ENCODE data around the gene CMTR1.
"Not testable (repeated sequence)": the region's sequence is repeated elsewhere in the genome, so short reads cannot be mapped to it uniquely, and the experiment has no call there.

The CMTR1 gene

GRCh38 chr6:37435816-37436215 lies 2.8 kb downstream of the CMTR1 start:
- no peak overlapping the region for H3K4me3 ChIP-seq (ENCODE audit: low read depth, low read length)
- no peaks in the 10 kb centered on the region for H3K9me3 ChIP-seq (ENCODE audit: control insufficient read depth, insufficient read depth, low read length)
- no peaks in the 10 kb centered on the region for H3K27me3 ChIP-seq (ENCODE audit: control insufficient read depth, insufficient read depth, low read length)
- H3K36me3 ChIP-seq (ENCODE audit: control insufficient read depth, insufficient read depth, low read length), result peaks cover 37% of the 10 kb centered on the region
- H3K9ac ChIP-seq (ENCODE audit: low read depth, low read length), result no peak overlapping the region
- peaks cover 6% of the 10 kb centered on the region; the same call in 1 of the 2 replicates for H3K4me1 ChIP-seq (ENCODE audit: control insufficient read depth, insufficient read depth, low read length)
- H3K27ac ChIP-seq (ENCODE audit: low read depth, low read length), result no peak overlapping the region

DNA sequence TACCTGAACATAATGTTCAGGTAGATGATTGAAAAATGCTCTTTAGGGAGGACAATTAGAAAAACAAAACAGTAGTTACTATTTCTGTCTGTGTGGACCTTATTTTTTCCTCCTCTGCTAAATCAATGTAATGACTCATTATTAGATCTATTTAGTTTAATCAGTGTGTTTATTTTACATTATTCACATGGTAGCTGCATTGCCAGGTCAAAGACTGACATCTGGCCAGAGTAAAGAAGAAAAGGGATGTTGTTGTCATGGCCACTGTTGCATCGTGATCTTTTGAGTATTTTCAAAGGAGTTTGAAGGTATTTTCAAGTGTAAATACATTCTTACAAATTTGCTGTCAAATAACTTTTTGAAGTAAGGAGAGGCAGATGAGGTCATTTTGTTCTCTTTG lies 5.9 kb downstream of the CMTR1 start:
- no peaks in the 10 kb centered on the region for H3K9me3 ChIP-seq (ENCODE audit: control insufficient read depth, insufficient read depth, low read length)
- peaks cover 47% of the 10 kb centered on the region for H3K36me3 ChIP-seq (ENCODE audit: control insufficient read depth, insufficient read depth, low read length)
- H3K27ac ChIP-seq (ENCODE audit: low read depth, low read length), result peak overlapping the region; percentile 54
- peaks cover 3% of the 10 kb centered on the region; the same call in 1 of the 2 replicates for H3K4me1 ChIP-seq (ENCODE audit: control insufficient read depth, insufficient read depth, low read length)
- H3K9ac ChIP-seq (ENCODE audit: low read depth, low read length), result no peak overlapping the region
- no peak overlapping the region for H3K4me3 ChIP-seq (ENCODE audit: low read depth, low read length)
- no peaks in the 10 kb centered on the region for H3K27me3 ChIP-seq (ENCODE audit: control insufficient read depth, insufficient read depth, low read length)

- Histone ChIP-seq H3K9ac (ENCODE audit: low read depth, low read length) (no peak overlapping the region), H3K4me3 (ENCODE audit: low read depth, low read length) (no peak overlapping the region), H3K4me1 (ENCODE audit: control insufficient read depth, insufficient read depth, low read length) (no peaks in the 10 kb centered on the region), H3K9me3 (ENCODE audit: control insufficient read depth, insufficient read depth, low read length) (no peaks in the 10 kb centered on the region), H3K27me3 (ENCODE audit: control insufficient read depth, insufficient read depth, low read length) (no peaks in the 10 kb centered on the region), H3K36me3 (ENCODE audit: control insufficient read depth, insufficient read depth, low read length) (peaks cover 55% of the 10 kb centered on the region), H3K27ac (ENCODE audit: low read depth, low read length) (no peak overlapping the region)
These were observed 8.6 kb downstream of the CMTR1 start for GRCh38 chr6:37441651-37442050.

- Histone ChIP-seq H3K4me1 (ENCODE audit: control insufficient read depth, insufficient read depth, low read length) (no peaks in the 10 kb centered on the region), H3K27ac (ENCODE audit: low read depth, low read length) (no peak overlapping the region), H3K4me3 (ENCODE audit: low read depth, low read length) (no peak overlapping the region), H3K27me3 (ENCODE audit: control insufficient read depth, insufficient read depth, low read length) (no peaks in the 10 kb centered on the region), H3K36me3 (ENCODE audit: control insufficient read depth, insufficient read depth, low read length) (peaks cover 58% of the 10 kb centered on the region), H3K9ac (ENCODE audit: low read depth, low read length) (no peak overlapping the region), H3K9me3 (ENCODE audit: control insufficient read depth, insufficient read depth, low read length) (no peaks in the 10 kb centered on the region)
These were observed 9.6 kb downstream of the CMTR1 start for GRCh38 chr6:37442416-37443215.

DNA sequence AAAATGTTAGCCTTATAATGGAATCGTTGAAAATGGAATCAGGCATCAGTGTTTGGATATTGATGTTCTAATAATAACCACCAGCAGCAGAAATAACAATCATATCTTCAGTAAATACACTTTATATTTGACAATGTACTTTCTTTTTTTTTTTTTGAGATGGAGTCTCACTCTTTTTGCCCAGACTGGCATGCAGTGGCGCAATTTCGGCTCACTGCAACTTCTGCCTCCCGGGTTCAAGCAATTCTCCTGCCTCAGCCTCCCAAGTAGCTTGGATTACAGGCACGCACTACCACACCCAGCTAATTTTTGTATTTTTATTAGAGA lies 10.2 kb downstream of the CMTR1 start:
- not testable (repeated sequence) for H3K4me3 ChIP-seq (ENCODE audit: low read depth, low read length); H3K4me1 ChIP-seq (ENCODE audit: control insufficient read depth, insufficient read depth, low read length); H3K9ac ChIP-seq (ENCODE audit: low read depth, low read length); H3K27ac ChIP-seq (ENCODE audit: low read depth, low read length); H3K27me3 ChIP-seq (ENCODE audit: control insufficient read depth, insufficient read depth, low read length); H3K9me3 ChIP-seq (ENCODE audit: control insufficient read depth, insufficient read depth, low read length)
- H3K36me3 ChIP-seq (ENCODE audit: control insufficient read depth, insufficient read depth, low read length), result peaks cover 54% of the 10 kb centered on the region

DNA sequence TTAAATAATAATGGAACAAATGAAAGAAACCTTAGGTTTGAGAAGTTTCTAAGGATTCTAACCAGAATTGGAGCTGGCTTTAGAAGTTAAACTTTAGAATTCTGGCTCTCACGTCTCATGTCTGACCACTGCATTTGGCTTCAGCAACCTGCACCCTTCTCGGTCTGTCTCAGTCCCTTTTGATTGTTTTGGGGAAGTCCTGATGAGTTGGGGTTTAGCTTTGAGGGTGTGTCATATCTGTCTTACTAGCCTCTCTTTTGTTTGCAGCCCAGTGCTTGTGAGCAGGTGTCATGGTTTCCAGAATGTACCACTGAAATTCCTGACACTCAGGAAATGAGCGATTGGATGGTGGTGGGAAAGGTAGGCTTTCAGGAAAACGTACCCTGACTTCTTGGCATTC lies 17.0 kb downstream of the CMTR1 start:
- Histone ChIP-seq H3K4me1 (ENCODE audit: control insufficient read depth, insufficient read depth, low read length) (no peaks in the 10 kb centered on the region), H3K36me3 (ENCODE audit: control insufficient read depth, insufficient read depth, low read length) (peaks cover 83% of the 10 kb centered on the region), H3K9me3 (ENCODE audit: control insufficient read depth, insufficient read depth, low read length) (no peaks in the 10 kb centered on the region), H3K9ac (ENCODE audit: low read depth, low read length) (no peak overlapping the region), H3K27me3 (ENCODE audit: control insufficient read depth, insufficient read depth, low read length) (no peaks in the 10 kb centered on the region), H3K27ac (ENCODE audit: low read depth, low read length) (no peak overlapping the region), H3K4me3 (ENCODE audit: low read depth, low read length) (no peak overlapping the region)

- Histone ChIP-seq H3K9me3 (ENCODE audit: control insufficient read depth, insufficient read depth, low read length) (no peaks in the 10 kb centered on the region), H3K4me1 (ENCODE audit: control insufficient read depth, insufficient read depth, low read length) (no peaks in the 10 kb centered on the region), H3K9ac (ENCODE audit: low read depth, low read length) (no peak overlapping the region), H3K4me3 (ENCODE audit: low read depth, low read length) (no peak overlapping the region), H3K36me3 (ENCODE audit: control insufficient read depth, insufficient read depth, low read length) (peaks cover 86% of the 10 kb centered on the region), H3K27me3 (ENCODE audit: control insufficient read depth, insufficient read depth, low read length) (no peaks in the 10 kb centered on the region), H3K27ac (ENCODE audit: low read depth, low read length) (no peak overlapping the region)
These were observed 18.6 kb downstream of the CMTR1 start for GRCh38 chr6:37451441-37452193.

DNA sequence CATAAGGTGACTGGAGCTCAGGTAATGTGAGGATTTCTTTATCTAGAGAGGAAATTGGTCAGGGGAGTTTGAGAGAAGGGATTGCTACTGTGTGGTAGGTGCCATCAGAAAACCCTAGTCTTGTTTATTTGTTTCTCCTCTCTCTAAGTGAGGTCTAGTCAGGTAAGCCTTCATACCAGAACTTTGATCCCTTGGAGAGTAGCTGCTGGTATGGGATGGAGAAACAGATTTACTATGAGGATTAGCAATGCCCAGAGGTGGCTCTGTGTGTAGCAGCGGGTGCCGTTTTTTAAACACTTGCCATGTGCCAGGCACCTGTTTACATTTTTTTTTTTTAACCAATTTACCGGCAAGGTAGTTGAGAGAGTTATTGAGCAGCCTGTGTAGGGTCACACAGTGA lies 19.5 kb downstream of the CMTR1 start:
- H3K9me3 ChIP-seq (ENCODE audit: control insufficient read depth, insufficient read depth, low read length), result no peaks in the 10 kb centered on the region

GRCh38 chr6:37454420-37455140 lies 21.6 kb downstream of the CMTR1 start:
- H3K27ac ChIP-seq (ENCODE audit: low read depth, low read length), result no peak overlapping the region
- no peaks in the 10 kb centered on the region for H3K9me3 ChIP-seq (ENCODE audit: control insufficient read depth, insufficient read depth, low read length)
- H3K36me3 ChIP-seq (ENCODE audit: control insufficient read depth, insufficient read depth, low read length), result peaks cover 77% of the 10 kb centered on the region
- no peak overlapping the region for H3K9ac ChIP-seq (ENCODE audit: low read depth, low read length)
- no peaks in the 10 kb centered on the region for H3K4me1 ChIP-seq (ENCODE audit: control insufficient read depth, insufficient read depth, low read length)
- H3K4me3 ChIP-seq (ENCODE audit: low read depth, low read length), result no peak overlapping the region
- no peaks in the 10 kb centered on the region for H3K27me3 ChIP-seq (ENCODE audit: control insufficient read depth, insufficient read depth, low read length)

More for the DNA sequence above, 19.5 kb downstream of the CMTR1 start:
- Histone ChIP-seq H3K9ac (ENCODE audit: low read depth, low read length) (no peak overlapping the region), H3K4me1 (ENCODE audit: control insufficient read depth, insufficient read depth, low read length) (no peaks in the 10 kb centered on the region), H3K27ac (ENCODE audit: low read depth, low read length) (no peak overlapping the region), H3K4me3 (ENCODE audit: low read depth, low read length) (no peak overlapping the region), H3K27me3 (ENCODE audit: control insufficient read depth, insufficient read depth, low read length) (no peaks in the 10 kb centered on the region), H3K36me3 (ENCODE audit: control insufficient read depth, insufficient read depth, low read length) (peaks cover 77% of the 10 kb centered on the region)

GRCh38 chr6:37456126-37456525 lies 23.1 kb downstream of the CMTR1 start:
- Histone ChIP-seq H3K9ac (ENCODE audit: low read depth, low read length) (no peak overlapping the region), H3K27ac (ENCODE audit: low read depth, low read length) (no peak overlapping the region), H3K4me3 (ENCODE audit: low read depth, low read length) (no peak overlapping the region), H3K4me1 (ENCODE audit: control insufficient read depth, insufficient read depth, low read length) (no peaks in the 10 kb centered on the region), H3K36me3 (ENCODE audit: control insufficient read depth, insufficient read depth, low read length) (peaks cover 77% of the 10 kb centered on the region), H3K9me3 (ENCODE audit: control insufficient read depth, insufficient read depth, low read length) (no peaks in the 10 kb centered on the region), H3K27me3 (ENCODE audit: control insufficient read depth, insufficient read depth, low read length) (no peaks in the 10 kb centered on the region)

Data from HUES48 (cell line).